ENCODE measurements around the gene SLC25A40. TPM values are rescaled to one million over a fixed set of nuclear protein-coding genes. Genes with fewer than 3 reads are reported as not detected.
"Not testable (repeated sequence)": the region's sequence is repeated elsewhere in the genome, so short reads cannot be mapped to it uniquely, and the experiment has no call there.

Gene SLC25A40, protein sequence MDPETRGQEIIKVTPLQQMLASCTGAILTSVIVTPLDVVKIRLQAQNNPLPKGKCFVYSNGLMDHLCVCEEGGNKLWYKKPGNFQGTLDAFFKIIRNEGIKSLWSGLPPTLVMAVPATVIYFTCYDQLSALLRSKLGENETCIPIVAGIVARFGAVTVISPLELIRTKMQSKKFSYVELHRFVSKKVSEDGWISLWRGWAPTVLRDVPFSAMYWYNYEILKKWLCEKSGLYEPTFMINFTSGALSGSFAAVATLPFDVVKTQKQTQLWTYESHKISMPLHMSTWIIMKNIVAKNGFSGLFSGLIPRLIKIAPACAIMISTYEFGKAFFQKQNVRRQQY
- total RNA-seq (10 to 100 TPM in 1 of 4 donors, 1 to 10 TPM in 3; 5.8 to 11.2 (median 8.2) TPM), polyA plus RNA-seq (1 to 10 TPM; 3.1 to 5.7 (median 5.2) TPM)
- long read RNA-seq, donor 1, partial matches to known transcripts = 0 of 3 reads
- long read RNA-seq, donor 1, other reads (novel, unspliced or antisense) = 3 of 3 reads
- long read RNA-seq, donor 2, full-length matches to known transcripts = 2 of 4 reads
- long read RNA-seq, donor 2, partial matches to known transcripts = 0 of 4 reads
- long read RNA-seq, donor 2, other reads (novel, unspliced or antisense) = 2 of 4 reads

DNA sequence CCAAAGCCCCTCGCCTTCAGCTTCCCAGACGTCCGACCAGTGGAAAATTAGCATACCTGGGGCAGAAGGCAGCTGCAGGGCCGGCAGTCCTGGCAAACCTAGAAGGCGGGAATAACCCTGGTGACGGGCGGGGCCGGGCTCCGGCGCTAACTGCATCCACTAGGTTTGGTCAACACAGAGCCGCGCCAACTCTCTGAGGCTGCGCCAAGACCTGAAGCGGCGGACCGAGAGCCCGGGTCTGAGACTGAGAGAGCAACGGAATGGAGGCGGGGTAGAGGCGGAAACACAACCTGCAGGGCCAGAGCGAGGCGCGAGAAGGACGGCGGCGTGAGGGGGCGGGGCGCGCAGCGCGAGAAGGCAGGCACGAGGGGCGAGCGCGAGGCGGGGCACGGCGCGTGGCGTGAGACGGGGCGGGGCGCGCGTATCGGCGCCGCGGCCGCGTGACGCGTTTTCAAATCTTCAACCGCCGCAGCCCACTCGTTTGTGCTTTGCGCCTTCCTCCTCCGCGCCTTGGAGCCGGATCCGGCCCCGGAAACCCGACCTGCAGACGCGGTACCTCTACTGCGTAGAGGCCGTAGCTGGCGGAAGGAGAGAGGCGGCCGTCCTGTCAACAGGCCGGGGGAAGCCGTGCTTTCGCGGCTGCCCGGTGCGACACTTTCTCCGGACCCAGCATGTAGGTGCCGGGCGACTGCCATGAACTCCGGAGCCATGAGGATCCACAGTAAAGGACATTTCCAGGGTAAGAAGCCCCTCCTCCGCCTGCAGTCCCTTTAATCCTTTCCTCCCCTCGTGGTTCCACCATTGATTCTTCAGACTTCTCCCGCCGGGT is at the start of gene SLC25A40, which contains the start of gene DBF4:
Gene SLC25A40 (minus strand): TSS at position 321 of the 829 bp plus-strand sequence. CDS start 17,633 bp downstream, outside the sequence.
Gene DBF4 (plus strand): TSS at position 454 of the 829 bp plus-strand sequence. CDS start 240 bp downstream, at position 694.
- peak; percentile 97 to 98 (median 98) for ATAC-seq
- WGBS, 3 donors = 2 to 6% (median 3%) methylated on average over 56 to 84 of the region's 84 CpGs

DNA sequence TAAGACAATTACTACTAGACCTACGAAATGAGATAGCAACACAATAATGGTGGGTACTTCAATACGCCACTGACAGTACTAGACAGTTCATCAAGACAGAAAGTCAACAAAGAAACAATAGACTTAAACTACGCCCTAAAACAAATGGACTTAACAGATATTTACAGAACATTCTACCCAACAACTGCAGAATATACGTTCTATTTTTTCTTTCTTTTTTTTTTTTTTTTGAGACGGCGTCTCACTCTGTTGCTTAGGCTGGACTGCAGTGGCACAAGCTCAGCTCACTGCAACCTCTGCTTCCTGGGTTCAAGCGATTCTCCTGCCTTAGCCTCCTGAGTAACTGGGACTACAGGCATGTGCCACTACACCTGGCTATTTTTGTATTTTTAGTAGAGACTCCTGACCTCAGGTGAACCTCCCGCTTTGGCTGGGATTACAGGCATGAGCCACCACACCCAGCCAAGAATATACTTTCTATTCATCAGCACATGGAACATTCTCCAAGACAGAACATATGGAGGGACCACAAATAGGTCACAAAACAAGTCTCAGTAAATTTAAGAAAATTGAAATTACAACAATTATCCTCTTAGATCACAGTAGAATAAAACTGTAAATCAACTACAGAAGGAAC is 46.7 kb upstream of the SLC25A40 start:
- H3K9me3 ChIP-seq; H3K4me3 ChIP-seq; DNase-seq; H3K27ac ChIP-seq; H3K27me3 ChIP-seq (ENCODE audit: insufficient read depth in 3 of 3, low read length in 2 of 3); H3K4me1 ChIP-seq; intact Hi-C loops (cut with DNase I); H3K36me3 ChIP-seq (ENCODE audit: insufficient read depth in 1 of 2, low read depth in 1 of 2): not testable (repeated sequence)
- WGBS, 3 donors = 87 to 93% (median 91%) methylated on average over 8 of the region's 8 CpGs
- ATAC-seq = peak in 1 of 4 donors; percentile 43

More for the DNA sequence above, at the start of gene SLC25A40, which contains the start of gene DBF4:
- H3K9me3 ChIP-seq = no peaks in the 10 kb centered on the region
- peaks cover 31% of the 10 kb centered on the region for H3K4me1 ChIP-seq
- H3K27ac ChIP-seq = peak within 1 kb of the TSS; percentile 93
- intact Hi-C loops (cut with DNase I) = loop anchor here (5.0 kb wide), 1 partner anchor 56 kb away; the partner anchor contains the start of gene ADAM22 (in 2 of the 2)
- peak; percentile 96 to 97 for DNase-seq
- TF ChIP-seq, protein P1, sequence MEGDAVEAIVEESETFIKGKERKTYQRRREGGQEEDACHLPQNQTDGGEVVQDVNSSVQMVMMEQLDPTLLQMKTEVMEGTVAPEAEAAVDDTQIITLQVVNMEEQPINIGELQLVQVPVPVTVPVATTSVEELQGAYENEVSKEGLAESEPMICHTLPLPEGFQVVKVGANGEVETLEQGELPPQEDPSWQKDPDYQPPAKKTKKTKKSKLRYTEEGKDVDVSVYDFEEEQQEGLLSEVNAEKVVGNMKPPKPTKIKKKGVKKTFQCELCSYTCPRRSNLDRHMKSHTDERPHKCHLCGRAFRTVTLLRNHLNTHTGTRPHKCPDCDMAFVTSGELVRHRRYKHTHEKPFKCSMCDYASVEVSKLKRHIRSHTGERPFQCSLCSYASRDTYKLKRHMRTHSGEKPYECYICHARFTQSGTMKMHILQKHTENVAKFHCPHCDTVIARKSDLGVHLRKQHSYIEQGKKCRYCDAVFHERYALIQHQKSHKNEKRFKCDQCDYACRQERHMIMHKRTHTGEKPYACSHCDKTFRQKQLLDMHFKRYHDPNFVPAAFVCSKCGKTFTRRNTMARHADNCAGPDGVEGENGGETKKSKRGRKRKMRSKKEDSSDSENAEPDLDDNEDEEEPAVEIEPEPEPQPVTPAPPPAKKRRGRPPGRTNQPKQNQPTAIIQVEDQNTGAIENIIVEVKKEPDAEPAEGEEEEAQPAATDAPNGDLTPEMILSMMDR (IDR thresholded peaks at IDR 0.05) = no peak
- H3K27me3 ChIP-seq (ENCODE audit: insufficient read depth in 3 of 3, low read length in 2 of 3) = no peaks in the 10 kb centered on the region
- H3K4me3 ChIP-seq = peak within 1 kb of the TSS; percentile 88
- no peaks in the 10 kb centered on the region for H3K36me3 ChIP-seq (ENCODE audit: insufficient read depth in 1 of 2, low read depth in 1 of 2)

DNA sequence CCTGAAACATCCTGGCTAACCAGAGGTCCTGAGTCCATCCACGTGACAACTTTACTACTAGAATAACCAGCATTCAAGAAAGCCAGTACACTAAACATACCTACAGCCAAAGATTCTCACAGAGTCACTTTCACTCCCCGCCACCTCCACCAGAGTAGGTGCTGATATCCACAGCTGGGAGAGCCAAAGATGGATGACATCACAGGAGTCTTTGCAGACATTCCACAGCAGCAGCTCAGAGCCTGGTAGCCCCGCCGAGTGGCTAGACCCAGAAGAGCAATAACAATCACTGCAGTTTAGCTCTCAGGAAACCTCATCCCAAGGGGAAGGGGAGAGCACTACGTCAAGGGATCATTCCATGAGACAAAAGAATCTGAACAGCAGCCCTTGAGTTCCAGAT is 44.4 kb upstream of the SLC25A40 start:
- Histone ChIP-seq H3K36me3 (ENCODE audit: insufficient read depth in 1 of 2, low read depth in 1 of 2) (no peaks in the 10 kb centered on the region), H3K27me3 (ENCODE audit: insufficient read depth in 3 of 3, low read length in 2 of 3) (no peaks in the 10 kb centered on the region), H3K4me1 (no peaks in the 10 kb centered on the region), H3K27ac (no peak overlapping the region), H3K9me3 (no peaks in the 10 kb centered on the region), H3K4me3 (no peak overlapping the region)
- 63 to 67% (median 64%) methylated on average over 5 of the region's 5 CpGs for WGBS, 3 donors
- TF ChIP-seq, protein P1 (IDR thresholded peaks at IDR 0.05) = no peak
- no peak for ATAC-seq
- intact Hi-C loops (cut with DNase I) = no loop called here
- no peak for DNase-seq

DNA sequence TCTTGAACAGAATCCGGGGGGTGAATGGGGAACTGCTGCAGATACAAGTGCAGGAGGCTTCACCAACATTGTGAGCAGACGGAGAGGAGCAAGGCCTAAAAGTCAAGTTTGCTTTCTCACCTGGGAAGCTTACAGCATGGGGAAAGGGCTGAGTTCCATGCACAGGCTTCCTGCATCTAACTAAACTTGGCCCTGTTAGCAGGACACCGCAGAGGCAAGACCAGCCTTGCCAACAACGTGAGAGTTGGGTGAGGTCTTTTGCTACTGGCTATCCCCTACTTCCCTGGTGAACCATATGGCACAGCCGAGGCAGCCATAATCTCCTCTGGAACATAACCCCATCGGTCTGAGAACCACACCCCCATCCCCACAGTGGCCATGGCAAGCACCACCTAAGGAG is 43.7 kb upstream of the SLC25A40 start:
- TF ChIP-seq, protein P1 (IDR thresholded peaks at IDR 0.05) = no peak
- intact Hi-C loops (cut with DNase I) = no loop called here
- 85 to 89% (median 85%) methylated on average over 6 of the region's 6 CpGs for WGBS, 3 donors
- no peaks in the 10 kb centered on the region for H3K27me3 ChIP-seq (ENCODE audit: insufficient read depth in 3 of 3, low read length in 2 of 3)
- no peaks in the 10 kb centered on the region for H3K36me3 ChIP-seq (ENCODE audit: insufficient read depth in 1 of 2, low read depth in 1 of 2)
- no peak overlapping the region for H3K27ac ChIP-seq
- H3K9me3 ChIP-seq = no peaks in the 10 kb centered on the region
- no peak for DNase-seq
- ATAC-seq = no peak
- H3K4me1 ChIP-seq = no peaks in the 10 kb centered on the region
- no peak overlapping the region for H3K4me3 ChIP-seq

Measured in psoas muscle (tissue), 8 donors.